ENCODE data around the gene PAM16. TPM values are rescaled to one million over a fixed set of nuclear protein-coding genes. Genes with fewer than 3 reads are reported as not detected.

The PAM16 gene
- total RNA-seq, 1 experiment from 2014 or later = 80.4 TPM

DNA sequence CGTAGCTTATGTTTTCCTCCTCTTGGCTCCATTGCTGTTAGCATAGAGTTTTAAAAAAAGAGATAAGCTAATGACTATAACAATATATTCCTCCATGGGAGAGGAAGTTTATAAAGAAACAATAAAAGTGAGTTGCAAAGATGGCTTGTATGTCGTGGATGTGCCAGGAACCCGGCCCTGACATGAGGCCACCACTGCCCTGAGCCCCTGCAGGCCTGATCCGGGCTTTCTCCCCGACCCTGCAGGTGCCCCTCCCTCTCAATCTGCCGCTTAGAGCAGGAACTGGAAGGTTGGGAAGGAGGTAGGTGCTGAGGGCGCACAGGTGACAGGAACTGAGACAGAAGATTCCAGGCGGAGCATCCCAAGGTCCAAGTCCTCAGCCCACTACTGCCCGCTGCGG lies 11.7 kb downstream of the PAM16 start:
- H3K27ac ChIP-seq (ENCODE audit: insufficient read length, low read depth, low read length) = no peak overlapping the region
- no peaks in the 10 kb centered on the region for H4K20me1 ChIP-seq (ENCODE audit: control insufficient read depth, insufficient read depth, insufficient read length)
- no peak overlapping the region for H3K4me3 Mint-ChIP-seq
- DNase-seq = no peak
- peaks cover 4% of the 10 kb centered on the region; the same call in 1 of the 2 replicates for H3K27me3 Mint-ChIP-seq (ENCODE audit: low read depth)
- peaks cover 7 to 10% of the 10 kb centered on the region in 2 experiments; a peak in 4 of 5 replicates for H3K9me3 Mint-ChIP-seq
- no peak overlapping the region for H3K18ac ChIP-seq (ENCODE audit: insufficient read length, low read depth, low read length)
- H3K56ac ChIP-seq (ENCODE audit: insufficient read length, low read depth, low read length) = no peak overlapping the region
- H3K4me1 Mint-ChIP-seq = no peaks in the 10 kb centered on the region
- H3K27me3 ChIP-seq (ENCODE audit: insufficient read depth, low read length) = no peaks in the 10 kb centered on the region
- H3K4me2 ChIP-seq (ENCODE audit: insufficient read depth, insufficient read length, low read length) = no peak overlapping the region
- no peak overlapping the region for H4K8ac ChIP-seq (replicated peaks; ENCODE audit: insufficient read length, low read depth, low read length)
- H4K5ac ChIP-seq (ENCODE audit: insufficient read length, low read depth, low read length) = no peak overlapping the region
- no peak overlapping the region for H2BK20ac ChIP-seq (ENCODE audit: low read depth, low read length, poor library complexity, severe bottlenecking)
- no peak overlapping the region for H3K9ac ChIP-seq (ENCODE audit: extremely low read depth, insufficient read length, low read length)
- H2BK15ac ChIP-seq (ENCODE audit: low read depth, low read length) = no peak overlapping the region
- no peaks in the 10 kb centered on the region for H3K23me2 ChIP-seq (ENCODE audit: insufficient read length, low read depth, low read length, poor library complexity, severe bottlenecking)
- no peaks in the 10 kb centered on the region for H3K79me2 ChIP-seq (ENCODE audit: insufficient read depth, low read length)
- no peak overlapping the region for H3K4ac ChIP-seq (ENCODE audit: low read depth, low read length)
- H3K9me3 ChIP-seq (ENCODE audit: control insufficient read depth, low read depth, low read length) = no peaks in the 10 kb centered on the region
- no peak overlapping the region for H2AK5ac ChIP-seq (ENCODE audit: insufficient read length, low read length)
- no peak overlapping the region for H2BK120ac ChIP-seq (ENCODE audit: low read depth, low read length, poor library complexity, severe bottlenecking)
- no peak overlapping the region for H3K23ac ChIP-seq (ENCODE audit: insufficient read length, low read depth, low read length)
- no peaks in the 10 kb centered on the region for H3K4me1 ChIP-seq (ENCODE audit: insufficient read depth, low read length)
- 0 out of 7 replicates have a peak overlapping the region, but pooled peaks of 1 of the 3 experiments have one; percentile 28 for H3K27ac Mint-ChIP-seq
- no CpG with 5 or more reads among the region's 10 CpGs for WGBS (ENCODE audit: extremely low coverage, insufficient read length, low lambda C conversion rate)
- no peak overlapping the region for H4K91ac ChIP-seq (ENCODE audit: insufficient read length, low read depth, low read length)
- TF ChIP-seq, protein P1, sequence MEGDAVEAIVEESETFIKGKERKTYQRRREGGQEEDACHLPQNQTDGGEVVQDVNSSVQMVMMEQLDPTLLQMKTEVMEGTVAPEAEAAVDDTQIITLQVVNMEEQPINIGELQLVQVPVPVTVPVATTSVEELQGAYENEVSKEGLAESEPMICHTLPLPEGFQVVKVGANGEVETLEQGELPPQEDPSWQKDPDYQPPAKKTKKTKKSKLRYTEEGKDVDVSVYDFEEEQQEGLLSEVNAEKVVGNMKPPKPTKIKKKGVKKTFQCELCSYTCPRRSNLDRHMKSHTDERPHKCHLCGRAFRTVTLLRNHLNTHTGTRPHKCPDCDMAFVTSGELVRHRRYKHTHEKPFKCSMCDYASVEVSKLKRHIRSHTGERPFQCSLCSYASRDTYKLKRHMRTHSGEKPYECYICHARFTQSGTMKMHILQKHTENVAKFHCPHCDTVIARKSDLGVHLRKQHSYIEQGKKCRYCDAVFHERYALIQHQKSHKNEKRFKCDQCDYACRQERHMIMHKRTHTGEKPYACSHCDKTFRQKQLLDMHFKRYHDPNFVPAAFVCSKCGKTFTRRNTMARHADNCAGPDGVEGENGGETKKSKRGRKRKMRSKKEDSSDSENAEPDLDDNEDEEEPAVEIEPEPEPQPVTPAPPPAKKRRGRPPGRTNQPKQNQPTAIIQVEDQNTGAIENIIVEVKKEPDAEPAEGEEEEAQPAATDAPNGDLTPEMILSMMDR (conservative IDR thresholded peaks at IDR 0.05) = no peak
- no peak overlapping the region for H2AFZ ChIP-seq (ENCODE audit: low read length)
- no peak overlapping the region for H2BK5ac ChIP-seq (ENCODE audit: insufficient read length, low read length)
- no peak overlapping the region for H3T11ph ChIP-seq (ENCODE audit: low read length)
- no peaks in the 10 kb centered on the region for H3K79me1 ChIP-seq (ENCODE audit: insufficient read depth, low read depth, low read length, poor library complexity, severe bottlenecking)
- no peak overlapping the region for H3K14ac ChIP-seq (ENCODE audit: insufficient read depth, low read length)
- H3K36me3 Mint-ChIP-seq (ENCODE audit: insufficient read depth in 1 of 3, low read depth in 3 of 3) = peaks cover 13 to 34% (median 20%) of the 10 kb centered on the region in 3 experiments
- no peak overlapping the region for H2BK12ac ChIP-seq (ENCODE audit: insufficient read length, low read depth, low read length)
